ENCODE measurements around the gene TSACC.
"Not testable (repeated sequence)": the region's sequence is repeated elsewhere in the genome, so short reads cannot be mapped to it uniquely, and the experiment has no call there.

The TSACC gene

DNA sequence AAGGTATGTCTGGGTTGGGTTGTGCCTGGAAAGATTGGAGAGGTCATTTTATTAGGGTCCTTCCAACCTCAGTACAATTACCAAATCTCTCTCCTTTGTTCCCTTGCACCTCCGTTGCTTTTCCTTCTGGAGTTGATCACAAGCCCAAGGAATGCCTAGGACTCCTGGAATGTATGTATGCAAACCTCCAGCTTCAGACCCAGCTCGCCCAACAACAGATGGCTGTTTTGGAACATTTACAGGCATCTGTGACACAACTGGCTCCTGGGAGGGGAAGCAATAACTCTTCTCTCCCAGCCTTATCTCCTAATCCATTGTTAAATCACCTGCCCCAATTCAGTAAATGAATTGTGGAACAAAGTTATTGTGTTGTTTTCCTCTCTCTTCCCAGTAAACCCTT, 8.3 kb downstream of the TSACC start:
- Histone ChIP-seq H3K4me3 (ENCODE audit: low read depth in 1 of 2, low read length in 2 of 2) (no peak overlapping the region), H3K9me3 (ENCODE audit: control insufficient read depth in 1 of 2, low read length in 2 of 2) (no peaks in the 10 kb centered on the region), H3K27ac (ENCODE audit: low read length) (no peak overlapping the region), H3K4me1 (ENCODE audit: control insufficient read depth in 1 of 2, insufficient read depth in 2 of 2, low read length in 2 of 2) (no peaks in the 10 kb centered on the region), H3K36me3 (ENCODE audit: control insufficient read depth in 1 of 2, insufficient read depth in 2 of 2, low read length in 2 of 2) (no peaks in the 10 kb centered on the region), H3K27me3 (ENCODE audit: low read depth, low read length) (no peaks in the 10 kb centered on the region)

DNA sequence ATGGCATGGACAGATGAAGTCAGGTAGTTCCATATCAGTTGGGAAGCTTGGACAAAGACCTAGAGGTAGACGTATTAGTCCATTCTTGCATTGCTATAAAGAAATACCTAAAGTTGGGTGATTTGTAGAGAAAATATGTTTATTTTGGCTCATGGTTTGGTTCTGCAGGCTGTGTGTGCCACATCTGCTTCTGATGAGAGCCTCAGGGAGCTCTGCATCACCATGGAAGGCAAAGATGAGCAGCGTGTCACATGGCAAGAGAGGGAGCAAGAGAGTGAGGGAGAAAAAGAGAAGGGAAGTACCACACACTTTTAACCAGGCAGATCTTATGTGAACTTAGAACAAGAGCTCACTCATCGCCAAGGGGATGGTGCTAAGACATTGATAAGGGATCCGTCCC, 9.0 kb downstream of the TSACC start:
- Histone ChIP-seq H3K36me3 (ENCODE audit: control insufficient read depth in 1 of 2, insufficient read depth in 2 of 2, low read length in 2 of 2) (no peaks in the 10 kb centered on the region), H3K4me3 (ENCODE audit: low read depth in 1 of 2, low read length in 2 of 2) (no peak overlapping the region), H3K4me1 (ENCODE audit: control insufficient read depth in 1 of 2, insufficient read depth in 2 of 2, low read length in 2 of 2) (no peaks in the 10 kb centered on the region), H3K27me3 (ENCODE audit: low read depth, low read length) (no peaks in the 10 kb centered on the region), H3K27ac (ENCODE audit: low read length) (no peak overlapping the region), H3K9me3 (ENCODE audit: control insufficient read depth in 1 of 2, low read length in 2 of 2) (no peaks in the 10 kb centered on the region)

DNA sequence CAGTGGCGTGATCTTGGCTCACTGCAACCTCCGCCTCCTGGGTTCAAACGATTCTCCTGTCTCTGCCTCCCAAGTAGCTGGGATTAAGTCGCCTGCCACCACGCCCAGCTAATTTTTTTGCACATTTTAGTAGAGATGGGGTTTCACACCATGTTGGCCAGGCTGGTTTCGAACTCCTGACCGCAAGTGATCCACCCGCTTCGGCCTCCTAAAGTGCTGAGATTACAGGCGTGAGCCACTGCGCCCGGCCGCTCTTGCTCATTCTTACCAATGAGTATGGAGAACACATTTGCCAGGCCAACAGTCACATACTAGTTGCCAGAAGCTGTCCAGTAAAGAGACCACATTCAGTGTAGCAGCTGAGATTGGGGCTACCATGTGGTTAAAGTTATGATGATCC, 14.2 kb downstream of the TSACC start:
- H3K4me3 ChIP-seq (ENCODE audit: low read depth in 1 of 2, low read length in 2 of 2); H3K36me3 ChIP-seq (ENCODE audit: control insufficient read depth in 1 of 2, insufficient read depth in 2 of 2, low read length in 2 of 2); H3K9me3 ChIP-seq (ENCODE audit: control insufficient read depth in 1 of 2, low read length in 2 of 2); H3K27ac ChIP-seq (ENCODE audit: low read length); H3K4me1 ChIP-seq (ENCODE audit: control insufficient read depth in 1 of 2, insufficient read depth in 2 of 2, low read length in 2 of 2); H3K27me3 ChIP-seq (ENCODE audit: low read depth, low read length): not testable (repeated sequence)

DNA sequence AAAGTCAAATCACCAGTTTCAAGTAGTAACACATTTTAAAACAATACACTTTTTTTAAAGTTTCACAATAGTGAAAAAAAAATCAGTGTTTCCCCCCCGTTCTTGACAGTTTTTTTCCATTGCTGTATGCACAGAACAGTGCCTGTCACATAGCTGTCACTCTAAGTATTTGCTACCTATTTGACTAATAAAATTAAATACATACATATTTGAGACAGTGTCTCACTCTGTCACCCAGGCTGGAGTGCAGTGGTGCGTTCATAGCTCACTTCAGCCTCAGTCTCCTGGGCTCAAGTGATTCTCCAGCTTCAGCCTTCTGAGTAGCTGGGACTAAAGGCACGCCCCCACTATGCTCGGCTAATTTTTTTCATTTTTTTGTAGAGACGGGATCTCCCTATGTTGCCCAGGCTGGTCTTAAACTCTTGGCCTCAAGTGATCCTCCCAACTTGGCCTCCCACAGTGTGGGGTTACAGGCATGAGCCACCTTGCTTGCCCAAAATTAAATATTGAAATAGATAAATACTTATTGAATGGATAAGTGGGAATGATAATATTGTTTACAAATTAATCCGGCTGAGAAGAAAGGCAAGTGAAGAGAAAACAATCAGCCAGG, 18.0 kb downstream of the TSACC start:
- H3K27ac ChIP-seq (ENCODE audit: low read length), result no peak overlapping the region
- no peak overlapping the region for H3K4me3 ChIP-seq (ENCODE audit: low read depth in 1 of 2, low read length in 2 of 2)
- H3K27me3 ChIP-seq (ENCODE audit: low read depth, low read length), result peaks cover 11% of the 10 kb centered on the region
- no peaks in the 10 kb centered on the region for H3K4me1 ChIP-seq (ENCODE audit: control insufficient read depth in 1 of 2, insufficient read depth in 2 of 2, low read length in 2 of 2)
- no peaks in the 10 kb centered on the region for H3K36me3 ChIP-seq (ENCODE audit: control insufficient read depth in 1 of 2, insufficient read depth in 2 of 2, low read length in 2 of 2)
- no peaks in the 10 kb centered on the region for H3K9me3 ChIP-seq (ENCODE audit: control insufficient read depth in 1 of 2, low read length in 2 of 2)

DNA sequence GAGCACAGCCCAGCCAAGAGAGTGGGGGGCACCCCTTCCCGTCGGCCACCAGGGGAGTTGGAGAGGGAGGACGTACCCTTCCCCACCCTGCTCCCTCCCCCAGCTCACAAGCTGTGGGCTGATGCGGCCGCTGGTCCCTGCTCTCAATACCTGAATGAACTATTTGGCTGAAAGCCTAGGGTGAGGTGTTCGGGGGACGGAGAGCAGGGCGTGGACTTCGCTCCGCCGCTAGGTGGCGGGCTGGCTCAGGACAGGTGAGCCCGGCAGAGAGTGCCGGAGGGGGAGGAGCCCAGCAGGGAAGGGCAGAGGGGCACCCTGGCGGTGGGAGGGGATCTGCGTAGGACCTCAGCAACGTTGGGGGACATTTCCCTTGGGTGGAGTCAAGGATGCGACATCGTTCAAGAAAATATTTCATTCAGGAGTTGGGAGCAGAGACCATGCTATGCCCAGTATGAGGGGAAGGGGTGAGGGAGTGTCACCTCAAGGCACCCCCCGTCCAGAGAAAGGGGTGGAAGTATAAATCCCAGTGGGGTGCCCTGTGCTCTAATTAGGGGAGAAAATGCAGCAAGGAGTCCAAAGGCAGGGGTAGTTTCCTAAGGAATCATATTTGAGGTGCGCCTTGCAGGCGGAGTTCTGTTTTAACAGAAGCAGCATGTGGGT, 18.7 kb downstream of the TSACC start:
- Histone ChIP-seq H3K36me3 (ENCODE audit: control insufficient read depth in 1 of 2, insufficient read depth in 2 of 2, low read length in 2 of 2) (no peaks in the 10 kb centered on the region), H3K27me3 (ENCODE audit: low read depth, low read length) (peaks cover 11% of the 10 kb centered on the region), H3K4me1 (ENCODE audit: control insufficient read depth in 1 of 2, insufficient read depth in 2 of 2, low read length in 2 of 2) (no peaks in the 10 kb centered on the region), H3K4me3 (ENCODE audit: low read depth in 1 of 2, low read length in 2 of 2) (no peak overlapping the region), H3K9me3 (ENCODE audit: control insufficient read depth in 1 of 2, low read length in 2 of 2) (no peaks in the 10 kb centered on the region), H3K27ac (ENCODE audit: low read length) (no peak overlapping the region)

DNA sequence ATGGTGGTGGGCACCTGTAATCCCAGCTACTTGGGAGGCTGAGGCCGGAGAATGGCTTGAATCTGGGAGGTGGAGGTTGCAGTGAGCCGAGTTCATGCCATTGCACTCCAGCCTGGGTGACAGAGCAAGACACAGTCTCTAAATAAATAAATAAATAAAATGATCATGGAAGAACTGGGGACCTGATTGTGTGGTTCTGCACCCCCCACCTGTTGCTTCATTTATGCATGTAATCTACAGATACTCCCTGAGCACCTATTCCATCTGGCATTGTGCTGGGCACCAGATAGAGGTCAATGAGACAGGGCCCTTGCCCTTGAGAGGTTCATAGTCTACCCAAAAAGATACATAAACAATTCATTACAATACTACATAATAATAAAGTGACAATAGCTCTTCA, 19.7 kb downstream of the TSACC start:
- H3K27me3 ChIP-seq (ENCODE audit: low read depth, low read length), result peaks cover 11% of the 10 kb centered on the region
- no peak overlapping the region for H3K4me3 ChIP-seq (ENCODE audit: low read depth in 1 of 2, low read length in 2 of 2)
- no peak overlapping the region for H3K27ac ChIP-seq (ENCODE audit: low read length)
- H3K4me1 ChIP-seq (ENCODE audit: control insufficient read depth in 1 of 2, insufficient read depth in 2 of 2, low read length in 2 of 2), result no peaks in the 10 kb centered on the region
- H3K36me3 ChIP-seq (ENCODE audit: control insufficient read depth in 1 of 2, insufficient read depth in 2 of 2, low read length in 2 of 2), result no peaks in the 10 kb centered on the region
- H3K9me3 ChIP-seq (ENCODE audit: control insufficient read depth in 1 of 2, low read length in 2 of 2), result no peaks in the 10 kb centered on the region

DNA sequence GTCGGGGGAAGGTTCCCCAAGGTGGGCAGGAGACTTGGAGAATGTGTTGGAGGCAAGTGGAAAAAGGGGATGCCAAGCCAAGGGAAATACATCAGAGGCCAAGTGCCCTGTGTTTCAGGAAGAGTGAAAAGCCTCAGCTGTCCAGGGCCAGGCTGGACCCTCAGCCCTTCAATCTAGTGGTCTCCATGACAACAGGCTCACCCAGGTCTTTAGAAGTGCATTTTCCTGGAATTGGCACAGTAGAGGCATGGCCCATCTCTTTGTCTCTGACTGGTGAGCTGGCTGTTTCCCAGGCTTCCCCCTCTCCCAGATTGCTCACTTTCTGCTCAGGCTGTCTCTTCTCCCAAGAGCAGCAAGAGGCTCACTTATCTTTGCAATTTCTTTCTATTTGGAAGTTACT, 20.3 kb downstream of the TSACC start:
- Histone ChIP-seq H3K4me1 (ENCODE audit: control insufficient read depth in 1 of 2, insufficient read depth in 2 of 2, low read length in 2 of 2) (no peaks in the 10 kb centered on the region), H3K9me3 (ENCODE audit: control insufficient read depth in 1 of 2, low read length in 2 of 2) (no peaks in the 10 kb centered on the region), H3K27ac (ENCODE audit: low read length) (no peak overlapping the region), H3K27me3 (ENCODE audit: low read depth, low read length) (peaks cover 11% of the 10 kb centered on the region), H3K4me3 (ENCODE audit: low read depth in 1 of 2, low read length in 2 of 2) (no peak overlapping the region), H3K36me3 (ENCODE audit: control insufficient read depth in 1 of 2, insufficient read depth in 2 of 2, low read length in 2 of 2) (no peaks in the 10 kb centered on the region)

DNA sequence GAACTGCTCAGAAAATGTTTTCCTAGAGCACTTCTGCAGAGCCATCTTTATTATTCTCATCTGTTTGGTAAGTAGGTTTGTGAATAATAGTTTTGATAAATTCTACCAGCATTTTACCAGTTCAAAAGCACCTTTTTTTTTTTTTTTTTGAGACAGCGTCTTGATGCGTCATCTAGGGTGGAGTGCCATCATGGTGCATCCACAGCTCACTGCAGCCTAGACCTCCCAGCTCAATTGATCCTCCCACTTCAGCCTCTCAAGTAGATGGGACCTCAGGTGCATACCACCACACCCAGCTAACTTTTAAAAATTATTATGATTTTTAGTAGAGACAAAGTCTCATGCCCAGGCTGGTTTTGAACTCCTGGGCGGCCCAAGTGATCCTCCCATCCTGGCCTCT, 20.9 kb downstream of the TSACC start:
- H3K36me3 ChIP-seq (ENCODE audit: control insufficient read depth in 1 of 2, insufficient read depth in 2 of 2, low read length in 2 of 2), result no peaks in the 10 kb centered on the region
- no peak overlapping the region for H3K4me3 ChIP-seq (ENCODE audit: low read depth in 1 of 2, low read length in 2 of 2)
- no peaks in the 10 kb centered on the region for H3K9me3 ChIP-seq (ENCODE audit: control insufficient read depth in 1 of 2, low read length in 2 of 2)
- H3K27ac ChIP-seq (ENCODE audit: low read length), result no peak overlapping the region
- H3K27me3 ChIP-seq (ENCODE audit: low read depth, low read length), result peaks cover 11% of the 10 kb centered on the region
- H3K4me1 ChIP-seq (ENCODE audit: control insufficient read depth in 1 of 2, insufficient read depth in 2 of 2, low read length in 2 of 2), result no peaks in the 10 kb centered on the region

DNA sequence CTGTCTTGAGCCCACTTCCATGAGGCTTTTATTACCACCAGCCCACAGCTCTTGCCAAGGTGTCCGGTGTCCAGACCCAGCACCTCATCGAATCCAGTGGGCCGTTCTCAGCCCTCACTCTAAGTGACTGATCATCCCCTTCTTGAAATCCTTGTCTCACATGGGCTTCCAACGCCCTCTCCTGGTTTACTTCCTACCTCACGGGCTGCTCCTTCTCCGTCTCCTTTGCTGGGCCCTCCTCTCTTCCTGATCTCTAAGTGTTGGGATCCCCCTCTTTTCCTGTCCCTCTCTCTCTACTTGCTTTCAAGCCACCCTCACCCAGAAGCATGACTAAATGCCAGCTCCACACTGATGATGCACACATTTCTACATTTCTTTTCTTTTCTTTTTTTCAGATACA, 21.6 kb downstream of the TSACC start:
- H3K36me3 ChIP-seq (ENCODE audit: control insufficient read depth in 1 of 2, insufficient read depth in 2 of 2, low read length in 2 of 2), result no peaks in the 10 kb centered on the region
- no peaks in the 10 kb centered on the region for H3K9me3 ChIP-seq (ENCODE audit: control insufficient read depth in 1 of 2, low read length in 2 of 2)
- peaks cover 11% of the 10 kb centered on the region for H3K27me3 ChIP-seq (ENCODE audit: low read depth, low read length)
- H3K4me1 ChIP-seq (ENCODE audit: control insufficient read depth in 1 of 2, insufficient read depth in 2 of 2, low read length in 2 of 2), result no peaks in the 10 kb centered on the region
- H3K27ac ChIP-seq (ENCODE audit: low read length), result no peak overlapping the region
- H3K4me3 ChIP-seq (ENCODE audit: low read depth in 1 of 2, low read length in 2 of 2), result no peak overlapping the region

DNA sequence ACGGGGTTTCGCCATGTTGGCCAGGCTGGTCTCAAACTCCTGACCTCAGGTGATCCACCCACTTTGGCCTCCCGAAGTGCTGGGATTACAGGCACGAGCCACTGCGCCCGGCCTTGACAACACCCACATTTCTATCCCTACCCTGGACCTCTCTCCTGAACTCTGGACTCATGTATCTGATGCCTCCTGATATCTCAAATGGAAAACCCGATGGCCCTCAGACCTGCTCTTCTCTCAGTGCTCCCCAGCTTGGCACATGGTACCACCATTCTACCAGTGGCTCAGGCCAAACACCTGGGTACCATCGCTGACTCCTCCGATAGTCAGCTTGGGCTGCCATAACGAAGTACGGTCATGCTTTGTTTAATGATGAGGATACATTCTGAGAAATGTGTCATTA, 22.2 kb downstream of the TSACC start:
- no peaks in the 10 kb centered on the region for H3K36me3 ChIP-seq (ENCODE audit: control insufficient read depth in 1 of 2, insufficient read depth in 2 of 2, low read length in 2 of 2)
- no peak overlapping the region for H3K27ac ChIP-seq (ENCODE audit: low read length)
- H3K27me3 ChIP-seq (ENCODE audit: low read depth, low read length), result peaks cover 11% of the 10 kb centered on the region
- no peaks in the 10 kb centered on the region for H3K4me1 ChIP-seq (ENCODE audit: control insufficient read depth in 1 of 2, insufficient read depth in 2 of 2, low read length in 2 of 2)
- no peaks in the 10 kb centered on the region for H3K9me3 ChIP-seq (ENCODE audit: control insufficient read depth in 1 of 2, low read length in 2 of 2)
- H3K4me3 ChIP-seq (ENCODE audit: low read depth in 1 of 2, low read length in 2 of 2), result no peak overlapping the region

DNA sequence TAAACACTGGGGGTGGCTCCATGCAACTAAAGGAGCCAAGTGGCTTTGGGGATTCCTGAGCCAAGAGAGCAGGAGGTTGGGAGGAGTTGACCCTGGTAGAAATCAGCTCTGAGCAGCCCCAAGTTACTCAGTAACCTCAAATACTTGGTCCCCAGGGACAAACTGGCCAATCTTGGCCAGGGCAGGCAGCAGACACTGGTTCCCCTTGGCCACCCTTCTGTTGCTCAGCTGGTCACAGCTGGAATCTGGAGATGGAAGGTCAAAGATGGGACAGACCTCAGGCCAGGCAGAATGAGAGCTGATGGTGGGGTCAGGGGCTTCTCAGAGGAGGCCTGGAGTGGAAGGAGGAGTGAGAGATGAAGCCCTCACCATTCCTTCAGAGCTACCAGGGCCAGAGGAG, 27.4 kb downstream of the TSACC start:
- Histone ChIP-seq H3K4me3 (ENCODE audit: low read depth in 1 of 2, low read length in 2 of 2) (no peak overlapping the region), H3K4me1 (ENCODE audit: control insufficient read depth in 1 of 2, insufficient read depth in 2 of 2, low read length in 2 of 2) (peaks cover 0 to 9% of the 10 kb centered on the region in 2 donors), H3K36me3 (ENCODE audit: control insufficient read depth in 1 of 2, insufficient read depth in 2 of 2, low read length in 2 of 2) (no peaks in the 10 kb centered on the region), H3K9me3 (ENCODE audit: control insufficient read depth in 1 of 2, low read length in 2 of 2) (no peaks in the 10 kb centered on the region), H3K27ac (ENCODE audit: low read length) (no peak overlapping the region), H3K27me3 (ENCODE audit: low read depth, low read length) (peaks cover 10% of the 10 kb centered on the region)

All from muscle layer of duodenum (tissue), 2 donors.